GM21737 (cell line): ENCODE results near the gene PPIE.

Experiments
- ATAC-seq: cut with Tn5 transposase; IDR thresholded peaks from one replicate; pipeline ENCODE4 v1.9.1; 2021; ENCODE audit warnings: mild to moderate bottlenecking, moderate library complexity; ENCODE audit not compliant: unreplicated experiment

PPIE gene

DNA sequence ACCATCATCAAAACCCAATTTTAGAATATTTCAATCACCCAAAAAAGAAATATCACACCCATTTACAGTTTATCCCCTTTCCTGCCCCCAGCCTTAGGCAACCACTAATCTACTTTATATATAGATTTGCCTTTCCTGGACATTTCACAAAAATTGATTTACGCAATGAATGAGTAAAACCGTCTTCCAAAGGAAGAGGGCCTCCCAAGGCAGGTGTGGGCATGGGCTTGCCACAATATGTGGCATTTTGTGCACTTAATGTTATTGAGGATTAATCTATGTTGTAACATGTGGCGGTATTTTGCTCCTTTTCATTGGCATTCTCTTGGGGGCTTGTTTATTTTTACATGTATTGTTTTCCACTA lies 61.8 kb downstream of the PPIE start:
- ATAC-seq: no peak

DNA sequence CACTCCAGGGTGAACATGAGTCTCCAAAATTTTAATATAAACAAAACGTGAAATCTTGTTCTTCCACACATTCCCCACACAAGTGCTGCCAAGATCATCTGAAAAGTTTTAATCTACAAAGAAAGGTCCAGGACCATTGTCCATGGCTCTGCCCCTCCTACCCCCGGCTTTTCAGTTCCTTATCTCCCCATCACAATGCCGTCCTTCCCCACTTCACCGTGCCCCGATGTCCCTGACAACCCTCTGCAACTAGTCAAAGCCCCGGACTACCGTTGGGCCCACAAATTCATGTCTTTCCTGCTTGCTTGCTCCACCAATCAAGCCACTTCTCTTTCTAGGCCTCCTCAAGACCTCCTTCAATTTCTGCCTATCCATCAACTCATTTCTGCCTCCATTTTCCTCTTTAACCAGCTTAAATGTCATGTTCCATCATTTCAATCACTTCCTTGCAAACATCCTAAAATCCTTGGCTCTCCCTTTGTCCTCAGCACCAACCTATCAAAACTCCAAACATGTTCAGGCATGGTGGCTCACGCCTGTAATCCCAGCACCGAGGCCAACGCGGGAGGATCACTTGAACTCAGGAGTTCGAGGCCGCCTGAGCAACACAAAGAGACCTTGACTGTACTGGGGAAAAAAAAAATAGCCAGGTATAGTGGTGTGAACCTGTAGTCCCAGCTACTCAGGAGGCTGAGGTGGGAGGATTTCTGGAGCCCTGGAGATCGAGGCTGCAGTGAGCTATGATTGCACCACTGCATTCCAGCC lies 64.0 kb downstream of the PPIE start:
- ATAC-seq: no peak

GRCh38 chr1:39805385-39805784 lies 66.7 kb downstream of the PPIE start:
- ATAC-seq: no peak

DNA sequence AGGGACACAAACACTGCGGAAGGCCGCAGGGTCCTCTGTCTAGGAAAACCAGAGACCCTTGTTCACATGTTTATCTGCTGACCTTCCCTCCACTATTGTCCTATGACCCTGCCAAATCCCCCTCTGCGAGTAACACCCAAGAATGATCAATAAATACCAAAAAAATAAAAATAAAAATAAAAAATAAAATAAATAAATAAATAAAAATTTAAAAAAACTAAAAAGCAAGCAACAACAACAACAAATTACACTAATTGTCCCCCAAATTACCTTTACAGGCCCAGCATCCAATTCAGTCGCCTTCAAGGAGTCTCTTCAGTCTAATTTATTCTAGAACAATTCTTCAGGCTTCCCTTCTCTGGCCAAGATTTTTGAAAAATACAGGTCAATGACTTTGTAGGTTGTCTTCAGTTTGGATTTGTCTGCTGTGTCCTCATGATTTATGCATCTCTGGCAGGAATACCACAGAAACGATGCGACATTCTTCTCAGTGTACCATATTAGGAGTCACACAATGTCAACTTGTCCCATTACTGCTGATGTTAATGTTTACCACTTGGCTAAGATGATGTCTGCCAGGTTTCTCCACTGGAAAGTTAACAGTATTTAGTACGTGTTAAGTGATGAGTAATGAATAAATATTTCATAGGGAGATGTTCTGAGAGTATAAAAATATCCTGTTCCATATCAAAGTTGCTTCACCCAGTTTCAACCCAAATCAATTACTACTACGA lies 70.3 kb downstream of the PPIE start:
- ATAC-seq: no peak

DNA sequence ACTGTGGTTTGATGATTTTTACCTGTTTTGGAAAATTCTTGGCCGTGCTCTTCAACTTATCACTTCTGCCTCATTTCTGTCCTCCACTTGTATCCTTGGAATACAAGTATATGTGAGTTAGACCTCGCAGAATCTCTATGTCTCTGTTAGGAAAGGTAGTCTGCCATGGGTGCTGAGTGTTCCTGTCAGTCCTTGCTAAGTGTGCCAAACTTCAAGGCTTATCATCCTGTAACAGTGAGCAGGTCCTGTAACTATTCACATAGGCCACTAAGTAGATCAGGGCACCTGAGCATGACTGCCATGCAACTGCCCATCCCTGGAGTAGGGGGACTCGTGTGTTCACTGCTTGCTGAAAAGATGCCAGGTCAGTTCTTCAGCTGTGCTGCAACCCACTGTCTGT lies 74.2 kb downstream of the PPIE start:
- no peak for ATAC-seq
